ENCODE measurements around the gene SRRM5.
"Not testable (repeated sequence)": the region's sequence is repeated elsewhere in the genome, so short reads cannot be mapped to it uniquely, and the experiment has no call there.

The SRRM5 gene

DNA sequence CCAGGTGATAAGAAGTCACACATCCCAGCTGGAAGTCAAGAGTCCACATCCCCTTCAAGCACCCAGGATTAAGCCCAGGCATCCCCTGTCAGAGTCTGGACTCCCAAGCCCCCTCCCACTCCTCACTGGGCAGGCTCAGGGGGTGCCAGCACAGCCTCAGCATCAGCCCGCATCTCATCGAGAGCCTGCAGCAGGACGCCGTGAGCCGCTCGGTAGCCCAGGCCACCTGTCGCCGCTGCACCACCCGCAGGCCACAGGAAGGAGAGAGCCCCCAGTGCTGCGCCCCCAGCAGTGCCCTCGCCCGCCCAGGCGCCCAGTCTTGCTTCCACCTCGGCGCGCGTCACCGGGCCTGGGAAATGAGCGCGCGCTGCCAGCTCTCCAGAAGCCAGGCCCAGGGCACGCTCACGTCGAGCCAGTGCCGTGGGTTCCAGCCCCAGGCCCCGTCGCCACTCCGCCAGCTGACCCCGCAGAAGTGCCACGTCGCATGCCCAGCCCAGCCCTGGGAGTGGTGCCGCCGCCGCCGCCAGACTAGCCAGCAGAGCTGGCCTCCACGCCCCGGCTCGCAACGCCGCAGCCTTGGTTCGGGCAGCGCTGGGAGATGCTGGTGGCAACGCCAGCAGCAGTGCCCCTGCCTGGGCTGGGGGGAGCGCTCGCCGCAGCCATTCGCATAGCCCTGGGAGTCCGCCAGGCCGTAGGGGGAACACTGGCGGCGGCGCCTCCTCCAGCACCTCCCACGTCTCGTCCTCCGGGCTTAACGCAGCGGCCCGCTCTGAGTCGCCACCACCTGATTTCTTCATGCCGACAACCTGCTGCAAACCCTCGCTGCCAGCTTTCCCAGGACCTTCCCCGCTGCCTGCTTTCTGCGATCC, 19.8 kb upstream of the SRRM5 start:
- DNase-seq: no peak

DNA sequence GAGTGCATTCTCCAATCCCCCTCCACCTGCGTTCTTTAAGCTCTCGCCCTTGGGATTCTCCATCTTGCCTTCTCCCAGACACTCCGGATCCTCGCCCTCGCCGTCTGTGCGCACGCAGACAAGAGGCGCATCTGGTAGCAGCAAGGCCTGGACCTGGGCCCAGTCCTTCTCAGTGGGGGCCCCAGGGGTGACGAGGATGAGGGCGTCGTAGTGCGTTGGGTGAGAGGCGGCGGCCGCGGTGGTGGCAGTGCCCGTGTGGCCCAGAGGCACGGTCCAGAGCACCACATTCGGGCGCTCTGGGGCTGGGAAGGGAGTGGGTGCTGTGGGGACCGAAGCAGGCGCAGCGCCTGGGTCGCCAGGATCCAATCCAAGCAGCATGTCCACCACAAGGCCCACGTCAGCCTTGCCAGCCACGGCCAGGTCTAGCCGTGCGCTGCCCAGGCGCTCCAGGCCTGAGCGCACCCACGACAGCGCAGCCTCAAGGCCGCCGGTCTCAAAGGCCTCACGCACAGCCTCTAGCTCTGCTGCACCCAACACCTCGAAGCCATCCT, 19.0 kb upstream of the SRRM5 start:
- no peak for DNase-seq

DNA sequence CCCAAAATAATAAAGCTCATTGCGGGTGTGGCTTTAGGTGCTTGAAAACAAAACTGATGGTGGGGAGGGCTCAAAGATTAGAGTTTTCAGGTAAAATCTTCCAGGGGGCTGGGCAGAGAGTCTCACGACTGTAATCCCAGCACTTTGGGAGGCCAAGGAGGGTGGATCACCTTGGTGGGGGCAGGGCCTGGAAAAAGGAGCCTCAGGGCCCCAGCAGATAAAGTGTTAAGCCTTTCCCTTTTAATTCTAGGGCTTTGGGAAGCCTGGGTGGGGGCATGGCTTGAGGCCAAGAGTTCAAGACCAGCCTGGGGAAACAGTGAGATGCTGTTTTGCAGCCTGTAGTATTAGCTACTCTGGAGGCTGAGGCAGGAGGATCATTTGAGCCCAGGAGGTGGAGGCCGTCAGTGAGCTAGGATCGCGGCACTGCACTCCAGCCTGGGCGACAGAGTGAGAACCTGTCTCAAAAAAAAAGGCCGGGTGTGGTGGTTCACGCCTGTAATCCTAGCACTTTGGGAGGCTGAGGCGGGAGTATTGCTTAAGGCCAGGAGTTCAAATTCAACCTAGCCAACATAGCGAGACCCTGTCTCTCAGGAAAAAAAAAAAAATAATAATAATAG, 17.7 kb upstream of the SRRM5 start:
- no peak for DNase-seq

DNA sequence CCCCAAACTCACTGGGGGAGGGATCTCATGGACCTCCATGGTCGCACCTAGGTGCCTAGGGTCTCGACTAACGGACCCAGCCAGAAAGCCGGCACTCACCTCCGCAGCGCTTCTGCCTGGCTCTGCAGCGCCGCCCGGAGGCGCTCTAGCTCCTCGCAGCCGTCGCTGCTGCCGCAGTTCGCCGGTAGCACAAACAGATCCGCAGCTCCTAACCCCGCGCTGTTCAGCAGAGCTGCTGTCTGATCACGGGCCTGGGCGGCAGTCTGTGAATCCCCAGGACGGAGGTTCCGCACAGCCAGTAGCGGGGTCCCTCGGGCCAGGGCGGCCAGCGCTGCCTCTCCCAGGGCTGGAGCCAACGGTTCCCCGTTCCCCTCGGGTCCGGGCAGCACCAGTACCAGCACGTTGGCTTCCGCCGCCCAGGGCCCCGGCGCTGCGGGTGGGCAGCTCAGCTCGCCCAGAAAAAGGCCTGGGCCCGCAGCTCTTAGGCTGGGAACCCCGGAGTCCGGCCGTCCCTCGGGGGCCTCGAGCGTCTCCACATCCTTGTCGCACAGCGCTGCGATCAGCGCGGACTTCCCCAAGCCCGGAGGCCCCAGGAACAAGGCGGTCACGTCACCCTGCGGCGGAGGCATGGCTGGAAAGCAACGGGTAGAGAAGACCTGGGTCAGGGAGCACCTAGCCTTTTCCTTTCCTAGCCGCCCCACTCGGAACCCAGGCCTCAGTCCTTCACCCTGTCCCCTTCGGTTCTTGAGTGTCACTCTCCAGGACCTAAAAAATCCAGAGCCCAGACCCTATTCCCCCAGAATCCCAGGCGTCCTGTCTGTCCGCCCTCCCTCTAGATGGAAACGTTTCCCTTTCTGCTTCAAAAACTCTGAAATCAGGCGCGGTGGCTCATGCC, 16.9 kb upstream of the SRRM5 start:
- DNase-seq: peak; percentile 16

DNA sequence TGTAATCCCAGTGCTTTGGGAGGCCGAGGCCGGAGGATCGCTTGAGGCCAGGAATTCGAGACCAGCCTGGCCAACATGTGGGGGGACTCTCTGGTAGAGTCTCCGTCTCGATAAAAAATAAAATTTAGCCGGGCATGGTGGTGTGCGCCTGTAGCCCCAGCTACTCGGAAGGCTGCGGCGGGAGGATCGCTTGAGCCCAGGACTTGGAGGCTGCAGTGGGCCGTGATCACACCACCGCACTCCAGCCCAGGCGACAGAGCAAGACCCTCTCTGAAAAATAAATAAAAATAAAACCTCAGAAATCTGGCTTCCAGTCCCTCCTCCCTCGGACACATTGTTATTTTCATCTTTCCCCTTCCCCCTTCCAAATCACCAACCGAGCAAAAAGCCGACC, 16.3 kb upstream of the SRRM5 start:
- no peak for DNase-seq

DNA sequence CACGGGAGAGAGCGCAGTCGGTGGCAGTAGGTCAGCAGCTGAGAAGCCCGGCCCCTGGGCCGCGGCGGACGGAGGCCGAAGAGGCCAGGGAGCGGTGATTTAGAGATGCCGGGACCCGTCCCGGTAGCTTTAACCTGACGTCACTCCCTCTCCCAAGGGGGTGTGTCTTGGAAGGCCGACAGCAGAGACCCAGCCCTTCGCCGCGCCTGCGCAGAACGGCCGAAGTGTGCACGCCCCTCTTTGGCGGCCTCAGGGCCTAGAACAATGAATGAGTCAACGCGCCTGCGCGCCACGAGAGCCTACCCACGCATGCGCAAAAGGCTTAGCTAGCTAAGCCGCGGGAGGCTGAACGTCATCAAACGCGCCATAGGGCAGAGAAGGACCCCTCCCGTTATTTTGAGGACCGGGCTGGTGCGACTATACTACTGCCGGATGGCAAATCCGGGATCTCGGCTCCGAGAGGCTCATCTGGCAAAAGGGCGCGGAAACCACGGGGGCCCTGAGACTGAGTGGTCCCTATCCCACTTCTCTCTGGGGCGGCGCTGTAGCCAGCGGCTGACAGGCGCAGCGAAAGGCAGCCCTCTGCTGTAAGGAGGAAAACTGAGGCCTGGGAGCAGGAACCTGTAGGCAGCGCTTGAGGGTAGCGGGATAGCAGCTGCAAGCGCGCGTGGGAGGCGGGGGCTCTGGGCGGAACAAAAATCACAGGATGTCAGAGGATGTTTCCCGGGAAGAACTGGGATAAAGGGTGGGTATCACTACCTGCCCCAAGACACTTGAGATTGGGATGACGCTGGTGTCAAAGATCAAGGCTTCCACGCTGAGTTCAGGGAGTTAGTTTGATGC, 15.7 kb upstream of the SRRM5 start, which contains the start of the genes IRGQ and ZNF576:
TSS of gene IRGQ (minus strand) at position 136 of the 843 bp plus-strand sequence. CDS start 796 bp downstream, outside the sequence.
TSS of gene ZNF576 (plus strand) at position 597 of the 843 bp plus-strand sequence. CDS start 514 bp downstream, outside the sequence.
- DNase-seq: peak; percentile 95

DNA sequence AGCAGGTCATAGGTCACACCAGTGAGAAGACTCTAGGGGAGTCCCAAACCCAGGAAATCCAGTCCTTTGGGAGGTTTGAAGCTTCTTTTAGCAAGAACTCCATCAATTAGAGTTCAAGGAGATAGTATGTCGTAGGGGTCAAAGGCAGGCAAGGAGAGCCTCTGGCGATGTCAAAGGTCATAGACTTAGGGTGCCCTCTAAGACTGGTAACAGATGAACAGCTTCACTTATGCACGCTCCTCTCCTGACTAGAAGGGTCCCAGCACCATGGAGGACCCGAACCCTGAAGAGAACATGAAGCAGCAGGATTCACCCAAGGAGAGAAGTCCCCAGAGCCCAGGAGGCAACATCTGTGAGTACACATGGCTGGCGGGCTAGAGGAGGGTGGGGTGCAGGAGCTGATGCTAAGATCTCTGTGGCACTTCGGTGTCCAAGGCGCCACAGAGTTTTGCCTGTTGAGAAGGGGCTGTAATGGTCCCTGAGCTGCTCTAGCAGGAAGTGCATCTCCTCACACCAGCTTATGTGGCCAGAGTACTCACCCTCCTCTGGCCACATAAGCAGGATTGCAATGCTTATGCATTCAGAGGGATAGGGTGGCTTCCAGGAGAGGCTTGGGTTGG, 14.9 kb upstream of the SRRM5 start:
- DNase-seq: no peak

DNA sequence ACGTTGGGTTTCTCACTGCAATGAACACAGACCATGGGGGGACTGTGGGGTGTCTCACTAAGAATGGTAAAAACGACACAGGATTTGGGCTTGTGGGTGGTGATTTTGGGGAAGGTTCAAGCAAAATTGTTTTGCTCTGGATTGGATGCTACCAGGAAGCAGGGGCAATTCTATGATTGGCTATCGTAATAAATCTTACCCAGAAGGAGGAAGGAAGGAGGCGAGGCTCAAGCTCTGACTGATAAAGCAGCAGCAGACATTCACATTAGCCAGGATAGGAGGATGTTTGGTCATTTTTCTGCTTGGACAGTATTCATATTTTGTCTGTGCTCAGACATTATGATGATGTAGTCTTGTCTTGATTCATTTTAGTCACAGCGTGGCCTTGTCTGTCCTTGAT, 14.0 kb upstream of the SRRM5 start:
- no peak for DNase-seq

DNA sequence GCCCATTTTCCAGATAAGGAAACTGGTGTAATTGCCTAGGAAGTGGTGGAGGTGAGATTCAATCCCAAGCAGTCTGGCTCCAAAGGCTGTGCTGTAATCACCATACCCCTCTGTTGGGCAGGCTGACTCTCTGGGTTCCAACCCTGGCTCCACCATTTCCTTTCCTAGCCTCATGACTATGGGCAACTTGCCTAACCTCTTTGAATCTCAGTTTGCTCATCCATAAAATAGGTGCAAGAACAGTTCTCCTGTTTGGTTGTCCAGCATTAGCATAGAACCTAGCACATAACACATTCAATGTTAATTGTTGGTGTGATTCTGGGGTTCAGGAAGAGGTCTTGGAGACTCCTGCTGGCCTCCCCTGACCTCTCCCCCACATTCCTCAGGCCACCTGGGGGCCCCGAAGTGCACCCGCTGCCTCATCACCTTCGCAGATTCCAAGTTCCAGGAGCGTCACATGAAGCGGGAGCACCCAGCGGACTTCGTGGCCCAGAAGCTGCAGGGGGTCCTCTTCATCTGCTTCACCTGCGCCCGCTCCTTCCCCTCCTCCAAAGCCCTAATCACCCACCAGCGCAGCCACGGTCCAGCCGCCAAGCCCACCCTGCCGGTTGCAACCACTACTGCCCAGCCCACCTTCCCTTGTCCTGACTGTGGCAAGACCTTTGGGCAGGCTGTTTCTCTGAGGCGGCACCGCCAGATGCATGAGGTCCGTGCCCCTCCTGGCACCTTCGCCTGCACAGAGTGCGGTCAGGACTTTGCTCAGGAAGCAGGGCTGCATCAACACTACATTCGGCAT, 13.2 kb upstream of the SRRM5 start:
- no peak for DNase-seq

DNA sequence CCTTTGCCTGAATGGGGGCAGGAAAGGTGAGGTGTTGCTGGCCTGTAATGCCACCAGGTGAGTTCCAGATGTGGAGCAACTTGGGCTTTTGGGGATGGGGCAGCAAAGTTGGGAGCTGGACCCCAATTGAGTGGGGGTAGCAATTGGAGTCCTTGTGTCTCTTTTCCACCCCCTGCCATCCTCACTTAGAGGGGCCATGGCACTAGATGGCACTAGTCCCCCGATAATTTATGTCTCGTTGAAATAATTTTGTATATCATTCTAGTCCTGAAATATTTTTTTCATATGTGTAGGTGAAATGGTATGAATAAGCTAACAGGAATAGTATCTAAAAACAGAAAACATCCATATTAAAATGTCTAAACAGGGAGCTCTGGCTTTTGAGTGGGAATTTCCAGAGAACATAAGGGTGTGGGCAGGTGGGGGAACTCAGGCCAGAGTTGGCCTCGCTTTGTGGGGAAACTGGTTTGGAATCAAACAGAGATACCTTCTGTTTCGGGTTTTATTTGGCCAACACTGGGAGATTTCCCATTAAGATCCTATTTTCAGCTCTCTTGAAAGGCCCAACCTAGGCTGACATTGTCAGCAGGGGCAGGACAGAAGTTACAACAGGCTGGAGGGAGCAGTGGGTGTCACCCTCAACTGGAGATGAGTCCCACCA, 12.1 kb upstream of the SRRM5 start:
- DNase-seq: no peak

DNA sequence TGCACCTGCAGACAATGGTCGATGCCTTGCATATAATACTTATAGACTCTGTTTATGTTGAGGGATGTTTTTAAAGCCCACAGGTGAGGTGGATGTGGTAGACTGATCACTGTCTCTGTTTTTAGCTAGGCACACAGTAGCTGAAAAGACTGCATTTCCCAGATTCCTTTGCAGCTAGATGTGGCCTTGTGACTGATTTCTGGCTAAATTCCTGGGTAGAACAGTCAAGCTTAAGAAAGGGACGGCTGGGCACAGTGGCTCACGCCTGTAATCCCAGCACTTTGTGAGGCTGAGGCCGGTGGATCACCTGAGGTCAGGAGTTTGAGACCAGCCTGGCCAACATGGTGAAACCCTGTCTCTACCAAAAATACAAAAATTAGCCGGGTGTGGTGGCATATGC, 11.6 kb upstream of the SRRM5 start:
- DNase-seq: not testable (repeated sequence)

DNA sequence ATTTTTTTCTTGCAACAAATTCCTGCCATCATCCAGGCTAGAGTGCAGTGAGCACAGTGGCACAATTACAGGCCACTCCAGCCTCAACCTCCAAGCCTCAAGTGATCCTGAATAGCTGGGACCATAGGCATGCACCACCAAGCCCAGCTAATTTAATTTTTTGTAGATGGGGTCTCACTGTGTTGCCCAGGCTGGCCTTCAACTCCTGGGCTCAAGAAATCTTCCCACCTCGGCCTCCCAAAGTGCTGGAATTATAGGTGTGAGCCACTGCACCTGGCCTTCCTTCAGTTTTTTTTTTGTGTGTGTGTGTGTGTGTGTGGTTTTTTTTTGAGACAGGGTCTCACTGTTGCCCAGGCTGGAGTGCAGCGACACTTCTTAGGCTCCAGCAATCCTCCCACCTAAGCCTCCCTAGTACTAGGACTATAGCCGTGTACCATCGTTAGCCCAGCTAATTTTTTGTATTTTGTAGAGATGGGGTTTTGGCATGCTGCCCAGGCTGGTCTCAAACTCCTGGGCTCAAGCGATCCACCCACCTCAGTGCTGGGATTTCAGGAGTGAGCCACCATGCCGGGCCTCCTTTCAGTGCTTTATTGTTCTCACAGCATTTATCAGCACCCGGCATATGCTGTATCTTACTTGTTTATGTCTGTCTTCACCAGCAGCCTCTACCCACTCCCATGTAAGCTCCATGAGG, 5.9 kb upstream of the SRRM5 start:
- DNase-seq: no peak

DNA sequence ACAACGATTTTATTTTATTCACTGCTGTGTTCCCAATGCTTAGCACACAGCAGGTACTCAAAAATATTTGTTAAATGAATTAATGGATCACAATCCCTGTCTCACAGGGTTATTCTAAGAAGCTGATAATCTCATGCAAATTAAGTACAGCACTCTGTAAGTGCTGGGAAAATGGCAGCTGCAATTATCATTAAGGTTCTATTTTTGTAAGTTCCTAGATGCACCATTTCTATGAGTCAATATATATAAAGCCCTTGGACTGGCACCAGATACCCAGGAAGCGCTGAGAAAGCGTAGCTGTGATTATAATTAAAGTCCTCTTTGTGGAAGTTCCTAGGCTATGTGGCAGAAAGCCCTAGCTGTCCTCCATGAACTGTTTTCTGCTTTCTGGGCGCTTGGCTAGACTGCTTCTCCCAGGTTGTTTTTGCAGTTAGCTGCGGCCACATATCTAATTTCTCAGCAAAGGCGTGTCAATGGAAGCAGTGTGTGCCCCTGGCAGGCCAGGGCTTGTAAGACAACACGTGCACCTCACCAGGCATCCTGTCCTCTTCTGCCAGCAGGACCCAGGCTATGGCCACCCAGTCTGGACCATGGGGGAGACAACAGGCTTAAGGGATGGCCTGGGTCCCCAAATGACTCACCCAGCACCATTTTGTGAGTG, 5.2 kb upstream of the SRRM5 start:
- no peak for DNase-seq

DNA sequence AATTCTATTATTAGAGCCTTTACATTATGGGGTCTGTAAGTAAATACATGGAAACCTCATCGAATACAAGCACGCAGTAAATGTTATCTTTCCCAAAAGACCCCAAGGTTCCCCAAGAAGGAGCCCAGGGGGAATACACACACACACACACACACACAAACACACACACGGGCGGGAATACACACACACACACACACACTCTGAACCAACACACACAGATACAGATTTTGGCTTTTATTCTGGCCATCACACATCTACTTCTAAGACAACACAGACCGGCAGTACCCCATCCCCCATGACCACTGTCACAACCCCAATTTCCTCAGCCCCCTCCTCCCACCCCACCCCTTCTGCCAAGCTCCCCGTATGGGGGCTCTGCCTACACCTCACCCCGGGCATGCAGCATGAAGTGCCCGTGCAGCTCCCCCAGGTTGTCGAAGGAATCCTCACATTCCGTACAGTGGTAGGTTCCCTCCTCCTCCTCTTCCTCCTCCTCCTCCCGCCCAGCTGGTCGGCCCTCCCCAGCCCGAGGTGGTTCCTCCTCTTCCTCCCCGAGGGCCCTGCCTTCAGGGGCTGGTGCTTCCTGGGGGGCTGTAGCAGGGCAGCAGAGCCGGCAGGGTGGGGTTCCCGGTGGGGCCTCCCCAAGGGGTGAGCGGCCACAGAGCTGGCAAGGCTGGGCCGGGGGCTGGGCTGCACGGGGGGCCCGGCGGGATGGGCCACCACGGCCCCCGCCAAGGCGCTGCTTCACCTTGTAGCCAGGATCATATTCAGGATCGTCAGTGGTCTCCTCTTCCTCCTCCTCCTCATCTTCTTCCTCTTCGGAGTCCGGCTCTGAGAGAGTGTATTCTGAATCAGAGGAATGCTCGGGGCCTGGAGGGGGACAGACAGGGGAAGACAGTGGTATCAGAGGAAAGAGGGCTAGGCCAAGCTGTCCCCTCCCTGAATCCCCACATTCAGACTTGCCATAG, 4.4 kb upstream of the SRRM5 start:
- DNase-seq: no peak

DNA sequence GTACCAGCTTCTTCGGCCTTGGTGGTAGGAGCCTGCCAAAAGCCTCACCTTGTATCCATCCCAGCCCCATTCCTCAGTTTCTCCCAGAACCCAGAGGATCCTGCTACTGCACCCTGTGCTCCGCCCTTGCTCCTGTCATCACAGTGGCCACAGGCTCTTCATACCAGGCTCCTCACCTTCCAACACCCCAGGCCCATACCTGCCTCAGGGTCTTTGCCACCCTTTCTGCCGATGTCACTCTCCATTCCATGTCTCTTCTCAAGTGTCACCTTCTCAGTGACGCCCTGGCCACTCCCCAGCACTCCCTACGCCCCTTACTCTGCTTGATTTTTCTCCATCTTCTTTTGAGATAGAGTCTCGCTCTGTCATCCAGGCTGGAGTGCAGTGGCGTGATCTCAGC, 2.0 kb upstream of the SRRM5 start:
- no peak for DNase-seq

DNA sequence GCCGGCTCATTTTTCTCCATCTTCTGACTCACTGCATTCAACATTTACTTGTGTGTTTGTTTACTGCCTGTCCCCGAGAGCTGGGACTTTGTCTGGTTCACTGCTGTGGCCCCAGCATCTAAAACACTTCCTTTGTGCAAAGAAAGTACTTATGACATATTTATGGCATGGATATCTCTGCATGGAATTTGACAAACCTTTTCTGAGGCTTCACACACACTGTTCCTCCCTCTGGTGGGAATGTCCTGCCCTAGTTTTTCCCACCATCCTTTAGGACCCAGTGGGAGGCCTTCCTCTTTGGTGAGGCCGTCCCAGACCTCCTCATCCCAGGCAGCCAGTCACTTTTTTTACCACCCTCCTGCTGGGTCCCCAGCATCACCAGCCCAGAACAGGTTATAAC, 1.4 kb upstream of the SRRM5 start:
- no peak for DNase-seq

DNA sequence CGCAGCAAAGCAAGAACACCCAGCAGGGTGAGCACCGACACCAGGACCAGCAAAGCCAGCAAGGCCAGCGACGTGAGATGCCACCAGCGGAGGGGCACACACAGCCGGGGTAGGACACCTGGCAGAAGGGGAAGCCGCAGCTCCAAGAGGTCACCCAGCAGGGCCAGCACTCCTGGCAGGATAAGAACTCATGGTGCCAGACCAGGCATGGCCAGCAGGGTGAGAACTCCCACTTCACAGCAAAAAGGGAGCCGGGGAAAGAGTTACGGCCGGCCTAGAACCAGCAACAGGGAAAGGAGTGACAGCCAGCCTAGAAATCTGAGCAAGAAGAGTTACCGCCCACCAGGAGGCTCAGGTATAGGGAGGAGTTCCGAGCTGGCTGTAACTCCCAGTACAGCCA, 486 bp downstream of the SRRM5 start:
- no peak for DNase-seq

DNA sequence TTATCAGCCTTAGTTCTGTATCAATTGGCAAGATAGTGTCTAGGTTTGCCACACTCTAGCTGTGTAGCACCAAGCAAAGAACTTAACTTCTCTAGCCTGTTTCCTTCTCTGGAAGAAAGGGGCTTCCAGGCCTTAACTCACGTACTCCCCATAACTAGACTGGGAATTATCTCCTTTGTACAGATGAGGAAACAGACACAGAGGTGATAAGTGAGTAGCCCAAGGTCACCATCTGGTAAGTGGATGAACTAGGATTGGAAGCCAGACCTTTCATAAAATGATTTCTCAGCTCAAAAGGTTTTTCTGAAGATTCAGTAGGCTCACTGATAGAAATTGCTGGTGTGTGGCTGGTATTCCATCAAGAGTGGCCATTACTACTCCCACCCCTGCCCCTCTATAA, 4.4 kb downstream of the SRRM5 start:
- no peak for DNase-seq

Measured in NCI-H510A (cell line).